Endothelial cell of umbilical vein (primary cell): ENCODE results near the gene HYAL1.

Experiments used
- EZH2 ChIP-seq: IDR thresholded peaks from 2 replicates; pipeline ENCODE4 v1.6.1; 2012; ENCODE audit warnings: borderline replicate concordance, low read depth, mild to moderate bottlenecking, moderate library complexity, low read length, inconsistent platforms; ENCODE audit not compliant: severe bottlenecking
- MYC ChIP-seq: IDR thresholded peaks from one replicate; pipeline ENCODE4 v1.6.1; 2011; ENCODE audit warnings: mild to moderate bottlenecking, low read depth, low read length
- POLR2A ChIP-seq: IDR thresholded peaks from 2 replicates; pipeline ENCODE4 v1.6.1; 2012; ENCODE audit warnings: low read depth, mild to moderate bottlenecking, control low read depth, low read length
- POLR2AphosphoS5 ChIP-seq: IDR thresholded peaks from 2 replicates; pipeline ENCODE4 v1.6.1; 2012; ENCODE audit warnings: low read depth, mild to moderate bottlenecking, control low read depth, low read length, moderate library complexity; ENCODE audit not compliant: insufficient read depth
- TF ChIP-seq, protein P1 (sequence below), 2 donors: IDR thresholded peaks; 1 replicate in 1 of 2; 2 replicates in 1 of 2; pipeline ENCODE4 v1.5.1; 2011; ENCODE audit warnings: low read length in 2 of 2, mild to moderate bottlenecking in 2 of 2, moderate library complexity in 2 of 2, control low read depth in 1 of 2, inconsistent platforms in 1 of 2, low read depth in 1 of 2; ENCODE audit not compliant: insufficient read depth in 1 of 2; ENCODE audit errors: extremely low read depth in 1 of 2
- TF ChIP-seq, protein P2 (sequence below): IDR thresholded peaks from 2 replicates; pipeline ENCODE4 v1.6.1; 2011; ENCODE audit not compliant: insufficient read depth, insufficient read length

DNA sequence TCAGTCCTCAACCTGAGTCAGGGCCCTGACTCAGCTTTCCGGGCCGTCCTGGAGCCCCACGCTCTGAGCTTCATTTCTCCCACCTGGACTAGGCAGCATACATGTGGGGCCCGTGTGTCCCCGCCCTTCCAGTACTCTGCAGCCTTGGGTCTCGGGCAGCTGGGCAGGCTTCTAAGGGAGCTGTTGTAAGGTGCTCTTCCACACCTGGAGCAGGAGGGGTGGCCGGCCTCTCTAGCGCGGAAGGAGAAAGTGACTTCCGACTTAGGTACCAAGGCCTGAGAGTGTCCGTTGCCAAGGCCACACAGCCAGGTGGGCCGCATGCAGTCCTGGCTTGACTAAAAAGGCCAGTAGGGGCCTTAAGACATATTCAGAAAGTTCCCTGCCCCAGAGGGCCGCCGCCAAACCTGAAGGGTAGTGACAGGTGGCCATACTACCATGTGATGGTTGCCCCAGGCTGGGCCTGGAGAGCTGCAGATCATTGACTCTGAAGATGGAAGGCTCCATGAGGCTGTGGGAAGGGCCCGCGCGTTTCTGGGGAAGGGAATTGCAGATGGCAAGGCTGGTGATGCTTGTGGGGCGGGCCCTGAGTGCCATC, 43.8 kb downstream of the HYAL1 start:
- TF ChIP-seq POLR2A (no peak), POLR2AphosphoS5 (no peak), EZH2 (no peak), MYC (no peak)
- TF ChIP-seq, protein P1, sequence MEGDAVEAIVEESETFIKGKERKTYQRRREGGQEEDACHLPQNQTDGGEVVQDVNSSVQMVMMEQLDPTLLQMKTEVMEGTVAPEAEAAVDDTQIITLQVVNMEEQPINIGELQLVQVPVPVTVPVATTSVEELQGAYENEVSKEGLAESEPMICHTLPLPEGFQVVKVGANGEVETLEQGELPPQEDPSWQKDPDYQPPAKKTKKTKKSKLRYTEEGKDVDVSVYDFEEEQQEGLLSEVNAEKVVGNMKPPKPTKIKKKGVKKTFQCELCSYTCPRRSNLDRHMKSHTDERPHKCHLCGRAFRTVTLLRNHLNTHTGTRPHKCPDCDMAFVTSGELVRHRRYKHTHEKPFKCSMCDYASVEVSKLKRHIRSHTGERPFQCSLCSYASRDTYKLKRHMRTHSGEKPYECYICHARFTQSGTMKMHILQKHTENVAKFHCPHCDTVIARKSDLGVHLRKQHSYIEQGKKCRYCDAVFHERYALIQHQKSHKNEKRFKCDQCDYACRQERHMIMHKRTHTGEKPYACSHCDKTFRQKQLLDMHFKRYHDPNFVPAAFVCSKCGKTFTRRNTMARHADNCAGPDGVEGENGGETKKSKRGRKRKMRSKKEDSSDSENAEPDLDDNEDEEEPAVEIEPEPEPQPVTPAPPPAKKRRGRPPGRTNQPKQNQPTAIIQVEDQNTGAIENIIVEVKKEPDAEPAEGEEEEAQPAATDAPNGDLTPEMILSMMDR (IDR thresholded peaks at IDR 0.05; ENCODE audit: extremely low read depth in 1 of 2, insufficient read depth in 1 of 2, low read depth in 1 of 2, low read length in 2 of 2), result no peak
- TF ChIP-seq, protein P2, sequence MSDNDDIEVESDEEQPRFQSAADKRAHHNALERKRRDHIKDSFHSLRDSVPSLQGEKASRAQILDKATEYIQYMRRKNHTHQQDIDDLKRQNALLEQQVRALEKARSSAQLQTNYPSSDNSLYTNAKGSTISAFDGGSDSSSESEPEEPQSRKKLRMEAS, result no peak
